ENCODE data around the gene TMLHE.
"Not testable (repeated sequence)": the region's sequence is repeated elsewhere in the genome, so short reads cannot be mapped to it uniquely, and the experiment has no call there.

TMLHE gene

GRCh38 chrX:155577682-155578081 lies 35.1 kb downstream of the TMLHE start:
- CTCF ChIA-PET = no interaction called here
- no peak for DNase-seq (ENCODE audit: extremely low spot score)
- POLR2A ChIA-PET = no interaction called here
- no peak for TF ChIP-seq SUZ12 (IDR thresholded peaks at IDR 0.05)
- TF ChIP-seq ZNF384 (IDR thresholded peaks at IDR 0.05) = no peak
- 0 out of 2 replicates have a peak, but pooled peaks have one; percentile 18 for TF ChIP-seq ELF4 (IDR thresholded peaks at IDR 0.05)
- no peak for TF ChIP-seq LEF1 (IDR thresholded peaks at IDR 0.05; ENCODE audit: borderline replicate concordance)
- TF ChIP-seq TARDBP (IDR thresholded peaks at IDR 0.05) = no peak
- no peak for TF ChIP-seq CTBP1 (IDR thresholded peaks at IDR 0.05; ENCODE audit: borderline replicate concordance)
- TF ChIP-seq FOXM1 (IDR thresholded peaks at IDR 0.05; ENCODE audit: borderline replicate concordance) = no peak
- no peak for TF ChIP-seq FOXA1 (IDR thresholded peaks at IDR 0.05)

- ChIA-PET CTCF (no interaction called here), POLR2A (no interaction called here)
- no peak for TF ChIP-seq LEF1 (IDR thresholded peaks at IDR 0.05; ENCODE audit: borderline replicate concordance)
- TF ChIP-seq ELF4 (IDR thresholded peaks at IDR 0.05) = no peak
- TF ChIP-seq FOXM1 (IDR thresholded peaks at IDR 0.05; ENCODE audit: borderline replicate concordance) = no peak
- no peak for TF ChIP-seq BHLHE40 (IDR thresholded peaks at IDR 0.05; ENCODE audit: borderline replicate concordance)
- no peak for TF ChIP-seq NFRKB (IDR thresholded peaks at IDR 0.05)
- TF ChIP-seq ZNF384 (IDR thresholded peaks at IDR 0.05) = no peak
- no peak for TF ChIP-seq CTBP1 (IDR thresholded peaks at IDR 0.05; ENCODE audit: borderline replicate concordance)
- DNase-seq (ENCODE audit: extremely low spot score) = no peak
These were observed 49.7 kb downstream of the TMLHE start for GRCh38 chrX:155563099-155563498.

GRCh38 chrX:155544881-155545280 lies 67.9 kb downstream of the TMLHE start:
- TF ChIP-seq FOXK2 (IDR thresholded peaks at IDR 0.05) = no peak
- TF ChIP-seq FOXA1 (IDR thresholded peaks at IDR 0.05) = no peak
- TF ChIP-seq ZNF384 (IDR thresholded peaks at IDR 0.05) = no peak
- no peak for TF ChIP-seq CTBP1 (IDR thresholded peaks at IDR 0.05; ENCODE audit: borderline replicate concordance)
- no peak for TF ChIP-seq ARNT (IDR thresholded peaks at IDR 0.05)
- no peak for TF ChIP-seq BHLHE40 (IDR thresholded peaks at IDR 0.05; ENCODE audit: borderline replicate concordance)
- no peak for TF ChIP-seq HDGF (IDR thresholded peaks at IDR 0.05; ENCODE audit: borderline replicate concordance)
- TF ChIP-seq LEF1 (IDR thresholded peaks at IDR 0.05; ENCODE audit: borderline replicate concordance) = no peak
- TF ChIP-seq PKNOX1 (IDR thresholded peaks at IDR 0.05) = no peak
- no peak for TF ChIP-seq SP1 (IDR thresholded peaks at IDR 0.05)
- TF ChIP-seq TARDBP (IDR thresholded peaks at IDR 0.05) = no peak
- ChIA-PET CTCF (no interaction called here), POLR2A (no interaction called here)
- no peak for DNase-seq (ENCODE audit: extremely low spot score)

GRCh38 chrX:155535866-155536265 lies 76.9 kb downstream of the TMLHE start:
- CTCF ChIA-PET = no interaction called here
- TF ChIP-seq FOXA1 (IDR thresholded peaks at IDR 0.05) (no peak), BHLHE40 (IDR thresholded peaks at IDR 0.05; ENCODE audit: borderline replicate concordance) (no peak), FOXM1 (IDR thresholded peaks at IDR 0.05; ENCODE audit: borderline replicate concordance) (no peak), SP1 (IDR thresholded peaks at IDR 0.05) (no peak), NFRKB (IDR thresholded peaks at IDR 0.05) (no peak), L3MBTL2 (conservative IDR thresholded peaks at IDR 0.05) (no peak), TARDBP (IDR thresholded peaks at IDR 0.05) (no peak), ARNT (IDR thresholded peaks at IDR 0.05) (no peak), FOXK2 (IDR thresholded peaks at IDR 0.05) (no peak), ZNF384 (IDR thresholded peaks at IDR 0.05) (no peak), PKNOX1 (IDR thresholded peaks at IDR 0.05) (no peak), ELF4 (IDR thresholded peaks at IDR 0.05) (no peak), LEF1 (IDR thresholded peaks at IDR 0.05; ENCODE audit: borderline replicate concordance) (no peak), HDGF (IDR thresholded peaks at IDR 0.05; ENCODE audit: borderline replicate concordance) (no peak), CTBP1 (IDR thresholded peaks at IDR 0.05; ENCODE audit: borderline replicate concordance) (no peak), SUZ12 (IDR thresholded peaks at IDR 0.05) (no peak)
- POLR2A ChIA-PET = no interaction called here
- DNase-seq (ENCODE audit: extremely low spot score) = no peak

GRCh38 chrX:155534800-155535199 lies 78.0 kb downstream of the TMLHE start:
- POLR2A ChIA-PET = no interaction called here
- CTCF ChIA-PET = no interaction called here
- TF ChIP-seq ELF4 (IDR thresholded peaks at IDR 0.05) = no peak
- TF ChIP-seq SP1 (IDR thresholded peaks at IDR 0.05) = no peak
- no peak for TF ChIP-seq HDGF (IDR thresholded peaks at IDR 0.05; ENCODE audit: borderline replicate concordance)
- TF ChIP-seq PKNOX1 (IDR thresholded peaks at IDR 0.05) = no peak
- no peak for TF ChIP-seq BHLHE40 (IDR thresholded peaks at IDR 0.05; ENCODE audit: borderline replicate concordance)
- TF ChIP-seq FOXK2 (IDR thresholded peaks at IDR 0.05) = no peak
- DNase-seq (ENCODE audit: extremely low spot score) = no peak

- POLR2A ChIA-PET, CTCF ChIA-PET: not testable (repeated sequence)
These were observed 85.7 kb downstream of the TMLHE start for GRCh38 chrX:155527023-155527422.

GRCh38 chrX:155514225-155514624 lies 98.5 kb downstream of the TMLHE start:
- DNase-seq (ENCODE audit: extremely low spot score) = no peak
- ChIA-PET POLR2A (no interaction called here), CTCF (no interaction called here)
- TF ChIP-seq ELF4 (IDR thresholded peaks at IDR 0.05) (no peak), SP1 (IDR thresholded peaks at IDR 0.05) (no peak), SUZ12 (IDR thresholded peaks at IDR 0.05) (no peak), PKNOX1 (IDR thresholded peaks at IDR 0.05) (no peak), BHLHE40 (IDR thresholded peaks at IDR 0.05; ENCODE audit: borderline replicate concordance) (no peak), HDGF (IDR thresholded peaks at IDR 0.05; ENCODE audit: borderline replicate concordance) (no peak), FOXK2 (IDR thresholded peaks at IDR 0.05) (no peak), CTBP1 (IDR thresholded peaks at IDR 0.05; ENCODE audit: borderline replicate concordance) (no peak), TARDBP (IDR thresholded peaks at IDR 0.05) (no peak), L3MBTL2 (conservative IDR thresholded peaks at IDR 0.05) (no peak), ARNT (IDR thresholded peaks at IDR 0.05) (no peak), FOXA1 (IDR thresholded peaks at IDR 0.05) (no peak), NFRKB (IDR thresholded peaks at IDR 0.05) (no peak), LEF1 (IDR thresholded peaks at IDR 0.05; ENCODE audit: borderline replicate concordance) (no peak), FOXM1 (IDR thresholded peaks at IDR 0.05; ENCODE audit: borderline replicate concordance) (no peak), ZNF384 (IDR thresholded peaks at IDR 0.05) (no peak)

More at GRCh38 chrX:155527023-155527422, 85.7 kb downstream of the TMLHE start:
- not testable (repeated sequence) for DNase-seq (ENCODE audit: extremely low spot score)
